GM18526 (cell line): Measurements from ENCODE around the gene HBS1L.

ENCODE experiments used
- POLR2A ChIP-seq: IDR thresholded peaks from 3 replicates; pipeline ENCODE4 v1.6.1; 2011; ENCODE audit not compliant: insufficient read length; ENCODE audit errors: extremely low read depth

Gene HBS1L

DNA sequence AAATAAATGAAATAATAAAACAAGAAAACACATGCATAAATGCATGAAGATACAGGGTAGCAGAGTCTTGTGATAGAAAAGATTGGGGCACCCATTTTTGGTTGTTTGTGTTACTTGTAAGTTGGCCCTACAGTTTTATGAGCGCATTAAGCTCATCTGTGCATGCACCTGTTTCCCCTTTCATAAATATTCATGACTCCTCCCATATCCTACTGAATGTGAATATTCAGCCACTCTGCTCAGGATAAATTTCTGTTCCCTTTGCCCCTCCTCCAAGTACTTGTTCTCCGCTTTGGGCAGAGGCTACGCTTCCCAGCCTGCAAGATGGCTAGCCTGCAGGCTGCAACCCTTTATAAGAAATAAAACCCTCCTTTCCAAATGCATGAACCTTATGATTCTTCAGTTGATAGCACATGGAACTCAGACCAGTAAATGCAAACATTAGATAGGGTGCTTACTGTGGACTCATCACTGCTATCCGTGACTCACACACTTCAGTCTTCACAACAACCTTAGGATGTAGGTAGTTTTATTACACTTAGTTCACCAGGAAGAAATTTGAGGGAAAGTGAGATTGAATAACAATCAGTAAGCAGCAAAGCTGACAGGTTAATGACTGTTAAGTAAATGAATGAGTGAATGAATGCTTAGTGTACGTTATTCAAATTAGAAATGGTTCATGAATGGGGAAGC, 119.7 kb downstream of the HBS1L start:
- no peak for TF ChIP-seq POLR2A

DNA sequence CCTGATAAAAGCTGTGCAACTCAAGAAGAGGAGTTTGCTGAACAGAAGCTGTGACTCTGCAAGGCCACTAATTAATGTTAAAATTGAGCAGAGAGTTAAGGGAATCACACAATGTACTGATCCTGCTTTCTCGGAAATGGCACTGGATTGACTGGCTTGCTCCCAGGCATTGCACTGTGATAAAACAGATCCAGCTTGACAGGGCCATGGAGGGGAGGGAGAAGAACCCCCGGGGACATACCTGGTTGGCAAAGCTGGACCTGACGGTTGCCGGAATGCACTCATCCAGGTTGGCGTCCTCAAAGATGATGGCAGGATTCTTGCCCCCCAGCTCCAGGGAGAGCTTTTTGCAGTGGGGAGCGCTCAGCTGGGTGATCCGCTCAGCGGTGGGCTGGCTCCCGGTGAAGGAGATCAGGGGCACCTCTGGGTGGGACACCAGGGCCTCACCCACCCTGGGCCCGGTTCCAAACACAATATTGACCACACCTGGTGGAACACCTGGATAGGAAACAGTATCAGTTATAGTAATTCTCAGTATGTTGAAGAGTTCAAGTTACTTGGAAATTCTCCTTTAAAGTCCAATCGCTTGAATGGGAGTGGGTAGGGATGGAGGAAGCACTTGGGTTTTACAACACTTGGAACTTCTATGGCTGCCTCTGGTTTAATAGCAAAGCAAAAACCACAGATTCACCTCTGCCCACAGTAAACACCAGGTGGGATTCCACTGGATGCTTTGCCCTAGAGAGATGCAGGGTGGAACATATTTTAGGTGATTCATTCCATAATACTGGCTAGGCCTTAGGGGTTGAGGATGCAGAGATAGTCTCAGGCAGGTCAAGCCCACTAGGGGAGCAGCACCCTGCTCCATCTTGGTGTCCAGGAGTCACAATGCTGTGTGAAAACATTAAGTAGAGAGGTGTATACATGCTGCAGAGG, 121.8 kb downstream of the HBS1L start:
- TF ChIP-seq POLR2A: no peak

DNA sequence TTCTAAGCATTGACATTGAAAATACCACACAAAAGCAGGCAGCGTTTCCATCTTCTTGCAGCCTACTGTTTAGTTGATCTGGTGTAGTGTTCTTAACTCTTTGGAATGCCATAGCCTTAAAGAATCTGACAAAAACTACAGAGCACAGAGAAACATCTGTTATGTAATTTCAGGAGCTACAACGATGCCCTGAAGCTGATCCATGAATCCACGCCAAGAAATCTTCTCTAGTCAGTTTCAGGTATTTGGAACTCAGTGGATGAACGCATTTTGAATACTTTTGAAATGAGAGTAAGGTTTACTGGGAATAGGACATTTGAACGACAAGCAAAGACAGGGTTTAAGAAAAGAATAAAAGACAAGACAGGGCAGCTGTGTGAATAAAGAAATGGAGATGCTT, 122.5 kb downstream of the HBS1L start:
- no peak for TF ChIP-seq POLR2A

DNA sequence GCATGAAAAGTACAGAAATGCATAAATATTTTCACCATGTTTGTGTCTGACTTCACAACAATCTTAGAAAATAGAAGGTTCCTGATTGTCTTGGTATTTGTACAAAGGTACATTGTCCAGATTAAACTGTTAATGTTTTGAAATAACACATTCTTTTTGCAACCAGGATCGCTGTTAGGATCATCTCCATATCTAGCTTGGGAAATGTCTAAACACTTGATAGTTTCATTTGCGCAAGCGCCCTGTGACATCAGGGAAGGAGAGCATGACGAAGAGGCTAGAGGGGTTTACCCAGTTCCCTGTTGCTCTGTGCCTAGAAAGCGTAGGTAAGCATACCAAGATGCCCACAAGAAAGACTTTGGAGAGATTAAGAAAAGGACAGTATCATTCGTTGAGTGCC, 124.2 kb downstream of the HBS1L start:
- no peak for TF ChIP-seq POLR2A

DNA sequence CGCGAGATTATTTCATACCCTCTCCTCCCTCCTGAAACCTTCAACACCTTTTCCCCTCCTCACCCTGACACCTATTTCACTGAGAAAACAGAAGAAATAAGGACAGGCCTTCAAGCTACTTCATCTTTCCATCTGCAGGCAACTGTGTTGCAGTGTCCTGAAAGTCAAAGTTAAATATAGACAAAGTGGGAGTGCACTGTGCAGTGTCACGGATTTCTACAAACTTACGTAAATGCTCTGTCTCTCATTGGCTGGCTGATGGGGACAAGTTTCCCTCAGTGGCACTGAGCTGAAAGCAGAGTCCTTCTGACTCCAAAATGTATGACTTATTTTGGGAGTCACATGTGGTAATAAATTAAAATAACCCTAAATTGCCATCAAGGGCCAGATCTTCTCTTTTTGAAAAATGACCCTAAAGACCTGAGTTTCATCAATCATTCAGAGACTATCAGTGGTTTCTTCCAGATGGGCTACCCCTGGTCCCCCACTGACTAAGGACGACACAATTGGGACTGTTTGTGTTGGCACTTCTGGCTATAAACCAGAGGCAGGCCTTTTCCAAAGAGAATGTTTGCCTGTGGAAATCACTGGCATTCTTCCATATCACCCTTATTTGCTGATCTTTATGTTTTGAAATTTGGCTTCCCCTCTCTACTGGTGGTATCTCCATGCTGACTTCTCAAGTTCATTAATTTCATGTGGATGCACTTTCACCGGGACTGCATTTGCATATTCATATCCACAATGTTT, 126.3 kb downstream of the HBS1L start:
- TF ChIP-seq POLR2A: no peak

DNA sequence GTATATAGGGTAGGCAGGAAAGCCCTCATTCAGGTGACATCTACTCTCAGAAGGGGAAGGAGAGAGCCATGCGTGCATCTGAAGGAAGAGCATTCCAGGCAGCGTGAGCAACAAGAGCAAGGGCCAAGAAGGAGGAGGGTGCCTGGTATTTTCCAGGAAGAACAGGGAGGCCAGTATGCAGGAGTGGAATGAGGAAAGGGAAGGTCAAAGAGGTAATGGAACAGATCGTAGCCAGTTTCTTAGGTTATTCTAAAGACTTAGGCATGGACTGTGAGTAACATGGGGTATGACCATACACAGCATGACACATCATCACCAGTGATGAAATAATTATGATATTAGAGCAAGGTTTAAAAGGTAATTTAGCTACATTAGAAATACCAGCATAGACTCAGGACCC, 128.8 kb downstream of the HBS1L start:
- no peak for TF ChIP-seq POLR2A

DNA sequence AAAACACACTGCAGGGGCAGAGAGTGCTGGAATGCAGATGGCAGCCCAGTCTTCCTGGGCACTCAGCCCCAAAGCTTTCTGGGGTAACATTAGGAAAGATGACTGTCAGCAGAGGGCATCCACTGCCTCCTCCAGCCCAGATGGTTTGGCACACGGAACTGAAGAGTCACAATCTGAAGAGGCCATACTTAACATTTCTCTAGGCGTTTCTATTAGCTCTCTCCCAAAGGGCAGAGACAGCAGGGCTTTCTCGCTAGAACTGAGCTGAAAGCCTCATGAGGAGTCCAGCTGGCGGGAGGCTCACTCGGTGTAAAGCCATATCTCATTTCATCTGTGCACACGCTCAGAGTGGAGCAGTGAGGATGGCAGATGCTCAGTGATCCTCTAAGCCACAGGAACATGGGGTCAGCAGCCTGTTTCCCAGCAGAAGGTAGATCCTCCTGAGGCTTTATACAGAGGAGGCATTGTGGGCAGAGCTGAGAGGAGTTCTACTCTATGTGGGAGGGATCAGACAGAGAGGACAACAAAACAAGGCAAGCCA, 132.8 kb downstream of the HBS1L start:
- TF ChIP-seq POLR2A: no peak

DNA sequence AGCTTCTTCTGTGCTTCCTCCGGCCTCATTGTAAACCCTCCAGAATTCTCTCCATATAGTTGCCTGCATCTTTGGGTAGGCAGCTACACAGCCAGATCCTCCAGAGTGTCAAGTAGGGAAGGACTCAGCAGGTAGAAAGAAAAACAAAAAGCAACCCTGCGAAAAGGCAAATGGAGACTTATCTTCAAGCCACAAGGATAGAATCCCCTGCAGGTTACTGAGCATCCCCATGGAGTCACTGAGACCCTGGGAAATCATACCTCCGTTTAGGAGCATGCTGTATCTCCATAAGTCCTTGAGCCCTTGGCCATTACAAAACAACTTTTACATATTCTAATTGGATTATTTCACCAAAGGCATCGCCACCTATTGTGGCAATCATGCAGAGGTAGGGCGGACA, 133.3 kb downstream of the HBS1L start:
- TF ChIP-seq POLR2A: no peak

DNA sequence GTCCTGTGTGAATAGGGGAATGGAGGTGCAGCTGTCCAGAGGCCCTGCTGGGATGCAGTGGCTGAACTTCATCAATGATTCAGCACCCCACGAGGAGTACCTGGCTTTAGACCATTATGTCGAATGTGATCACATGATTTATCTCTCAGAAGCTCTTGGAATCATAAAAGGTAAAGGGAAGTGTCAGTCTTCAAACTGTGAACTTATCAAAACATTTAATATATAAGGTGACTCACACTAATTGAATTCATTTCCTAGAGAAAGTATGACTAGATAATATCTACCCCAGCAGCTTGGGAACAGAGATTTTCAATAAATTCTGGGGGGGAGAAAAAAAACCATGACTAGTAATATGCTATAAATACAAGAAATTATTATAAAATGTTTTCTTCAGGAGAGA, 134.2 kb downstream of the HBS1L start:
- TF ChIP-seq POLR2A: no peak

DNA sequence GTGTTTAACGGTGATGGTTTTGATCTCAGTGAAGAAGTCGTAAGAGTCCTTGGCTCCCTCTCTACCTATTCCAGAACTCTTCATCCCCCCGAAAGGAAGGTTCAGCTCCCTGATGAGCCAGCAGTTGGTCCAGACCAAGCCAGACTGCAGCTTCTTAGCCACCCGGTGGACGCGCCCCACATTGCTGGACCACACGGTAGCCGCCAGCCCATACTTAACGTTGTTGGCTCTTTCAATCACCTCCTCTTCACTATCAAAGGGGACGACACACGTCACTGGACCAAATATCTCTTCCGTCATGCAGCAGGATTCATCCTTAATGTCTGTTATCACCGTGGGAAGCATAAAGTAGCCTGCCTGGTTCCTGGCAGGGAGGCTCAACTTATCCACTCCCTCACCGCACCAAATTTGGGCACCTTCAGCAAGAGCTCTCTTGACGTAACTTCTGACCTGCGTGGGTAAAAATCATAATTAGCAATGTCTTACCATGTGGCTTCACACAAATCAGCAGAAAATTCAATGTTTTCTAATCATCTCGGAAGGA, 136.1 kb downstream of the HBS1L start:
- TF ChIP-seq POLR2A: no peak

DNA sequence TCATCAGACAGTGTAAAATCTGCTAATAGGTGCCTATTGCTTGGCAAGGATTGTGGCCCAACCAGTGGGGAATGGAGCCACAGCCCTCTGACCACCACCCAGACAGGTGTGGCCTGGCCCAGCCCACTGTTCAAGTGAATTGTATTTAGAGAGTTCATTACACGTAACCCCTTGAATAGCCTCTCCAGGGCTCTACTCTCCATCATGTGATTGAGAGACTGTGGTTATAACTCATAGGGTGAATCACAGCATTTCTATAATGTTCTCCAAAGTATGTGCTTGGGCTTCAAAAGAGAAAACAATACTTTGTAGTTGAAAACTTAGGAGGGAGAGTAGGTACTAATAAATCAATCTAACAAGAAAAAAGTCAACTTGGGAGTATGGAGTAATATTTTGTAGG, 143.1 kb downstream of the HBS1L start:
- no peak for TF ChIP-seq POLR2A

DNA sequence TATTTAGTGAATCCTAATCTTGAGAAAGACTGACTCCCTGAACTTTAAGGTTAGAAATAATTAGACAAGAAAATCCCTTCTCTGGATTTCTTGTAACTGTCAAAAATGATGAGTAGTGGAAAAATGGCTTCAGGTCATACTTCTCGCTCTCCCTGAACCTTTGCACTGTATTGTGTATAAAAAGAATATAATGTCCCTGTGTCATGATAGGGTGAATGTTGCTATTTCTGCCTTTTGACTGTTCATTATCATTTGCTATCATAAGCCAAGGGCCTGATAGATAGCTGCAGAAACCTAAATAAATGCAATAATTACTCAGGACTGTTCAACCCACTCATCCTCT, 144.1 kb downstream of the HBS1L start:
- no peak for TF ChIP-seq POLR2A
